Astrocyte (in vitro differentiated cells and primary cell): ENCODE measurements around the gene CFI. TPM values are rescaled to one million over a fixed set of nuclear protein-coding genes. Genes with fewer than 3 reads are reported as not detected.

Source experiments
- DNase-seq: peaks from one replicate; pipeline ENCODE4 v3.0.0-alpha.2; 2010; ENCODE audit warnings: low read depth
- FAIRE-seq: peaks from 2 replicates; lab custom pipeline; 2011; peaks lifted over from hg19 to GRCh38; lab: Jason Lieb, UNC
- H2AFZ ChIP-seq: 2 replicates; pipeline ENCODE4 v1.6.0; 2012; ENCODE audit warnings: low read depth, low read length, inconsistent platforms
- H3K27ac ChIP-seq: 2 replicates; pipeline ENCODE4 v1.5.1; 2011; ENCODE audit warnings: low read depth, low read length, inconsistent platforms
- H3K27me3 ChIP-seq: 2 replicates; pipeline ENCODE4 v1.6.0; 2011; ENCODE audit warnings: low read length, inconsistent platforms; ENCODE audit not compliant: insufficient read depth
- H3K36me3 ChIP-seq: 2 replicates; pipeline ENCODE4 v1.5.1; 2011; ENCODE audit warnings: low read length, inconsistent platforms; ENCODE audit not compliant: insufficient read depth
- H3K4me1 ChIP-seq: 2 replicates; pipeline ENCODE4 v1.5.1; 2011; ENCODE audit warnings: low read length, inconsistent platforms; ENCODE audit not compliant: insufficient read depth
- H3K4me2 ChIP-seq: 2 replicates; pipeline ENCODE4 v1.6.0; 2012; ENCODE audit warnings: low read length, inconsistent platforms
- H3K4me3 ChIP-seq: 2 replicates; pipeline ENCODE4 v1.5.1; 2011; ENCODE audit warnings: low read depth, mild to moderate bottlenecking, low read length, inconsistent platforms; ENCODE audit not compliant: insufficient read depth
- H3K79me2 ChIP-seq: 2 replicates; pipeline ENCODE4 v1.6.0; 2012; ENCODE audit warnings: mild to moderate bottlenecking, low read length, inconsistent platforms; ENCODE audit not compliant: insufficient read depth
- H3K9ac ChIP-seq: 2 replicates; pipeline ENCODE4 v1.6.0; 2012; ENCODE audit warnings: mild to moderate bottlenecking, low read length, inconsistent platforms
- H3K9me3 ChIP-seq: 2 replicates; pipeline ENCODE4 v1.5.1; 2012; ENCODE audit warnings: low read depth, mild to moderate bottlenecking, low read length, inconsistent platforms; ENCODE audit not compliant: insufficient read depth
- H4K20me1 ChIP-seq: 2 replicates; pipeline ENCODE4 v1.6.0; 2012; ENCODE audit warnings: low read length, inconsistent platforms; ENCODE audit not compliant: insufficient read depth
- H3K27ac Mint-ChIP-seq: one replicate; pipeline ENCODE4 v1.8.0; 2021; ENCODE audit warnings: mild to moderate bottlenecking, mixed read lengths; ENCODE audit not compliant: unreplicated experiment
- H3K27me3 Mint-ChIP-seq: one replicate; pipeline ENCODE4 v1.8.0; 2021; ENCODE audit warnings: low read depth, mixed read lengths; ENCODE audit not compliant: unreplicated experiment
- H3K36me3 Mint-ChIP-seq: one replicate; pipeline ENCODE4 v1.8.0; 2021; ENCODE audit warnings: low read depth, mixed read lengths; ENCODE audit not compliant: unreplicated experiment
- H3K4me1 Mint-ChIP-seq: one replicate; pipeline ENCODE4 v1.8.0; 2021; ENCODE audit warnings: low read depth, mixed read lengths; ENCODE audit not compliant: unreplicated experiment
- H3K4me3 Mint-ChIP-seq: one replicate; pipeline ENCODE4 v1.8.0; 2021; ENCODE audit warnings: mild to moderate bottlenecking, moderate library complexity, mixed read lengths; ENCODE audit not compliant: unreplicated experiment
- H3K9me3 Mint-ChIP-seq: one replicate; pipeline ENCODE4 v1.8.0; 2021; ENCODE audit warnings: mild to moderate bottlenecking, mixed read lengths; ENCODE audit not compliant: unreplicated experiment
- EZH2 ChIP-seq: IDR thresholded peaks from 2 replicates; pipeline ENCODE4 v1.6.1; 2012; ENCODE audit warnings: mild to moderate bottlenecking, low read length, inconsistent platforms; ENCODE audit not compliant: insufficient read depth
- total RNA-seq: library from RNA; stranded (reverse); gene quantifications from 2 replicates; pipeline ENCODE4 v1.2.1, GENCODE V29; 2021
- TF ChIP-seq, protein P1 (sequence below): IDR thresholded peaks from 2 replicates; pipeline ENCODE4 v1.5.1; 2011; ENCODE audit warnings: low read depth, mild to moderate bottlenecking, inconsistent platforms, low read length, moderate library complexity; ENCODE audit not compliant: insufficient read depth

CFI gene
- total RNA-seq, 1 donor from 2014 or later: not detected

DNA sequence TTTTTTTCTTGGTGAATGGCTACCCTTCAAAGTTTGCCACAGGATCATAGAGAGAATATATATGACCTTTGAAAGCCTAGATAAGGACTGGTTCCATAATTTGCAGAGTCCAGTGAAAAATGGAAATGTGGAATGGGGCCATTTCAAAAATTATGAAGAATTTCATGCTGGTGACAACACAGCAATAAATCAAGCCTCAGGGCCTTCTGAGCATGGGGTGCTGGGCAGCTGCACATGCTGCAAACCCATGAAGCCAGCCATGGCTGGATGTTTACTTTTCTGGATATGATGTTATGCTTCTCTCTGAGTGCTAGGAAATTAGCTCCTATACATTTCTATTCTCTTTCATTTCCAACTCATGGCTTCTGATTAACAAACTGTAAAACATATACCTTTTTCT is 56.0 kb downstream of the CFI start:
- H2AFZ ChIP-seq: no peak overlapping the region
- no peaks in the 10 kb centered on the region for H4K20me1 ChIP-seq
- Mint-ChIP-seq H3K4me1 (no peaks in the 10 kb centered on the region), H3K27me3 (peaks cover 9% of the 10 kb centered on the region), H3K9me3 (no peaks in the 10 kb centered on the region), H3K36me3 (no peaks in the 10 kb centered on the region), H3K27ac (no peak overlapping the region), H3K4me3 (no peak overlapping the region)
- H3K4me3 ChIP-seq: no peak overlapping the region
- H3K36me3 ChIP-seq: no peaks in the 10 kb centered on the region
- H3K4me2 ChIP-seq: no peak overlapping the region
- H3K79me2 ChIP-seq: no peaks in the 10 kb centered on the region
- DNase-seq (no peak), FAIRE-seq (no peak)
- H3K27me3 ChIP-seq: no peaks in the 10 kb centered on the region
- no peaks in the 10 kb centered on the region for H3K4me1 ChIP-seq
- no peak overlapping the region for H3K9ac ChIP-seq
- TF ChIP-seq EZH2: no peak
- TF ChIP-seq, protein P1, sequence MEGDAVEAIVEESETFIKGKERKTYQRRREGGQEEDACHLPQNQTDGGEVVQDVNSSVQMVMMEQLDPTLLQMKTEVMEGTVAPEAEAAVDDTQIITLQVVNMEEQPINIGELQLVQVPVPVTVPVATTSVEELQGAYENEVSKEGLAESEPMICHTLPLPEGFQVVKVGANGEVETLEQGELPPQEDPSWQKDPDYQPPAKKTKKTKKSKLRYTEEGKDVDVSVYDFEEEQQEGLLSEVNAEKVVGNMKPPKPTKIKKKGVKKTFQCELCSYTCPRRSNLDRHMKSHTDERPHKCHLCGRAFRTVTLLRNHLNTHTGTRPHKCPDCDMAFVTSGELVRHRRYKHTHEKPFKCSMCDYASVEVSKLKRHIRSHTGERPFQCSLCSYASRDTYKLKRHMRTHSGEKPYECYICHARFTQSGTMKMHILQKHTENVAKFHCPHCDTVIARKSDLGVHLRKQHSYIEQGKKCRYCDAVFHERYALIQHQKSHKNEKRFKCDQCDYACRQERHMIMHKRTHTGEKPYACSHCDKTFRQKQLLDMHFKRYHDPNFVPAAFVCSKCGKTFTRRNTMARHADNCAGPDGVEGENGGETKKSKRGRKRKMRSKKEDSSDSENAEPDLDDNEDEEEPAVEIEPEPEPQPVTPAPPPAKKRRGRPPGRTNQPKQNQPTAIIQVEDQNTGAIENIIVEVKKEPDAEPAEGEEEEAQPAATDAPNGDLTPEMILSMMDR: no peak
- H3K9me3 ChIP-seq: no peaks in the 10 kb centered on the region
- H3K27ac ChIP-seq: no peak overlapping the region

DNA sequence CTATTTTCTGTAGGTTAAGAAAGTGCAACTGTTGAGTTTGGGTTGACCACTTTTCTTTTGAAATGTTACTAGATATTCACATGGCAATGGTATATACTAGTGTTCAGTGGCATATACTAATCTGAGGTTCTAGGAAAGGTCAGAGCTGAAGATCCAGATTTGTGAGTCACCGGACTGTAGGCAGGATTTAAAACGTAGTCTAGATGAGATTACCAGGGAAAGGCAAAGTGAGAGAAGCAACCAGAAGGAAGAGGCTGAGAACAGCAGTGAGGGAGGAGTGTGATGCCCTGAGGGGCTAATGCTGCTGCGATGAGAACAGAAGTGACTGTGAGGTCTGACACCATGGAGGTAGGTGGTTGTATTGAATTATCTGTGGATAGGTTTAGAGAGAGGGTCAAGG is 62.3 kb downstream of the CFI start:
- Histone ChIP-seq H3K27me3 (no peaks in the 10 kb centered on the region), H3K4me2 (no peak overlapping the region), H3K27ac (no peak overlapping the region), H3K9ac (no peak overlapping the region), H3K9me3 (no peaks in the 10 kb centered on the region), H4K20me1 (no peaks in the 10 kb centered on the region), H3K4me1 (peaks cover 5% of the 10 kb centered on the region), H3K4me3 (no peak overlapping the region), H3K79me2 (no peaks in the 10 kb centered on the region), H3K36me3 (no peaks in the 10 kb centered on the region), H2AFZ (no peak overlapping the region)
- Mint-ChIP-seq H3K36me3 (no peaks in the 10 kb centered on the region), H3K9me3 (no peaks in the 10 kb centered on the region), H3K27me3 (peaks cover 3% of the 10 kb centered on the region), H3K27ac (peak overlapping the region; percentile 56), H3K4me1 (peaks cover 2% of the 10 kb centered on the region), H3K4me3 (no peak overlapping the region)
- FAIRE-seq: no peak
- no peak for TF ChIP-seq EZH2
- TF ChIP-seq, protein P1: no peak
- DNase-seq: no peak

DNA sequence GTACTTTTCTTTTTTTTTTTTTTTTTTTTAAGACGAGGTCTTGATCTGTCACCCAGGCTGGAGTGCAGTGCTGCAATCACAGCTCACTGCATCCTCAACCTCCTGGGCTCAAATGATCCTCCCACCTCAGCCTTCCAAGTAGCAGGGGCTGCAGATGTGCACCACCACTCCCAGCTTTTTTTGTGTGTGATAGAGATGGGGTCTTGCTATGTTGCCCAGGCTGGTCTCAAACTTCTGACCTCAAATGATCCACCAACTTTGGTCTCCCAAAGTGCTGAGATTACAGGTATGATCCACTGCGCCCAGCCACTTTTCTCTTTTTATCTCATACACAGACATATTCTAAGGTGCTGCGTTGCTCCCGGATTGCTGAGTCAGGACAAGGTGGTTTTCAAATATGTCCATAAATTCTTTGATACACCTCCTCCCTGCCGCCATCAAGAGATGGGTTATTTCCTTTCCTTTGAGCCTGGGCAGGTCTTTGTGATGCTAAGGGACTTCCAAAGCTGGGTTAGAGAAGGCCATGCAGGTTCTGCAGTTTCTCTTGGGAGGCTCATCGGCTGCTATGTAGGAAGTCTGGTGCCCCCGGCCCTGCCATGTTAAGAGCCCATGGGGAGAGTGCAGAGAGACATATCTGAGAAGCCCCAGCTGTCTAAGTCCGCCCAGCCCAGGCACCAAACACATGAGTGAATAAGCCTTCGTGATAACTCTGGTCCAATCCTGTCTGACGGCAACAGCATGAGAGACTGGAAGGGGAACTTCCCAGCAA is 63.5 kb downstream of the CFI start:
- no peaks in the 10 kb centered on the region for H3K36me3 Mint-ChIP-seq
- Histone ChIP-seq H4K20me1 (no peaks in the 10 kb centered on the region), H3K36me3 (no peaks in the 10 kb centered on the region), H3K9ac (no peak overlapping the region), H3K4me2 (no peak overlapping the region), H3K27me3 (no peaks in the 10 kb centered on the region), H2AFZ (no peak overlapping the region), H3K4me1 (peaks cover 5% of the 10 kb centered on the region), H3K79me2 (no peaks in the 10 kb centered on the region), H3K4me3 (no peak overlapping the region), H3K27ac (no peak overlapping the region), H3K9me3 (no peaks in the 10 kb centered on the region)
- H3K27ac Mint-ChIP-seq: no peak overlapping the region
- TF ChIP-seq EZH2: no peak
- TF ChIP-seq, protein P1: no peak
- peaks cover 2% of the 10 kb centered on the region for H3K4me1 Mint-ChIP-seq
- H3K27me3 Mint-ChIP-seq: peaks cover 3% of the 10 kb centered on the region
- FAIRE-seq (no peak), DNase-seq (no peak)
- no peak overlapping the region for H3K4me3 Mint-ChIP-seq
- no peaks in the 10 kb centered on the region for H3K9me3 Mint-ChIP-seq
